Keratinocyte (primary cell): ENCODE results near the gene RPL13A. TPM values are rescaled to one million over a fixed set of nuclear protein-coding genes. Genes with fewer than 3 reads are reported as not detected.

Experiments used
- DNase-seq: peaks from one replicate; pipeline ENCODE4 v3.0.0-alpha.2; 2011; ENCODE audit warnings: low read depth, missing footprints, low spot score
- FAIRE-seq: peaks from 2 replicates; lab custom pipeline; 2011; peaks lifted over from hg19 to GRCh38; lab: Jason Lieb, UNC
- H2AFZ ChIP-seq: 2 replicates; pipeline ENCODE4 v1.6.0; 2012; ENCODE audit warnings: low read length, control low read depth, inconsistent platforms; ENCODE audit not compliant: control insufficient read depth
- H3K27ac ChIP-seq: 2 replicates; pipeline ENCODE4 v1.5.1; 2011; ENCODE audit warnings: low read length; ENCODE audit not compliant: control insufficient read depth, insufficient read depth
- H3K27me3 ChIP-seq: 3 replicates; pipeline ENCODE4 v1.6.0; 2011; ENCODE audit warnings: low read length; ENCODE audit not compliant: control insufficient read depth, insufficient read depth; ENCODE audit errors: extremely low read depth
- H3K36me3 ChIP-seq, 2 experiments: 2 replicates in 1 of 2; 3 replicates in 1 of 2; pipeline ENCODE4 v1.5.1; 2011; ENCODE audit warnings: low read length in 2 of 2, mild to moderate bottlenecking in 1 of 2; ENCODE audit not compliant: control insufficient read depth in 2 of 2, insufficient read depth in 2 of 2; ENCODE audit errors: extremely low read depth in 1 of 2
- H3K4me1 ChIP-seq: 3 replicates; pipeline ENCODE4 v1.5.1; 2011; ENCODE audit warnings: low read length; ENCODE audit not compliant: control insufficient read depth, insufficient read depth; ENCODE audit errors: extremely low read depth
- H3K4me2 ChIP-seq: 3 replicates; pipeline ENCODE4 v1.6.0; 2011; ENCODE audit warnings: low read depth, low read length; ENCODE audit not compliant: control insufficient read depth, insufficient read depth; ENCODE audit errors: extremely low read depth
- H3K4me3 ChIP-seq, 3 experiments: fragments of 200-600 bp in 1 of 3; sonication (generic) in 1 of 3; 2 replicates in 2 of 3; 3 replicates in 1 of 3; pipeline ENCODE4 v1.5.1; 2011 to 2016; ENCODE audit warnings: low read length in 3 of 3, mild to moderate bottlenecking in 3 of 3, control low read depth in 2 of 3, inconsistent platforms in 1 of 3, low read depth in 1 of 3, mixed read lengths in 1 of 3, mixed run types in 1 of 3, moderate library complexity in 1 of 3; ENCODE audit not compliant: control insufficient read depth in 2 of 3, insufficient read depth in 2 of 3; ENCODE audit errors: extremely low read depth in 1 of 3
- H3K79me2 ChIP-seq: 2 replicates; pipeline ENCODE4 v1.6.0; 2012; ENCODE audit warnings: low read length; ENCODE audit not compliant: control insufficient read depth, insufficient read depth
- H3K9ac ChIP-seq: 3 replicates; pipeline ENCODE4 v1.6.0; 2011; ENCODE audit warnings: low read length; ENCODE audit not compliant: control insufficient read depth, insufficient read depth; ENCODE audit errors: extremely low read depth
- H3K9me1 ChIP-seq: 3 replicates; pipeline ENCODE4 v1.6.0; 2011; ENCODE audit warnings: low read length; ENCODE audit not compliant: control insufficient read depth, insufficient read depth; ENCODE audit errors: extremely low read depth
- H3K9me3 ChIP-seq: 2 replicates; pipeline ENCODE4 v1.5.1; 2012; ENCODE audit warnings: low read depth, low read length; ENCODE audit not compliant: control insufficient read depth
- H4K20me1 ChIP-seq: 3 replicates; pipeline ENCODE4 v1.6.0; 2011; ENCODE audit warnings: low read length; ENCODE audit not compliant: control insufficient read depth, insufficient read depth; ENCODE audit errors: extremely low read depth
- CTCF ChIP-seq, 3 experiments: IDR thresholded peaks in 1 of 3; conservative IDR thresholded peaks in 1 of 3; optimal IDR thresholded peaks in 1 of 3; 2 replicates in 2 of 3; 3 replicates in 1 of 3; pipeline versions ENCODE3 to v1.5.1; 2011; ENCODE audit warnings: low read length in 3 of 3, mild to moderate bottlenecking in 3 of 3, moderate library complexity in 2 of 3, control low read depth in 1 of 3, inconsistent platforms in 1 of 3; ENCODE audit not compliant: insufficient read depth in 2 of 3; ENCODE audit errors: extremely low read depth in 1 of 3
- EZH2 ChIP-seq: IDR thresholded peaks from one replicate; pipeline ENCODE4 v1.6.1; 2012; ENCODE audit warnings: inconsistent platforms, mild to moderate bottlenecking, low read length, moderate library complexity
- dilution Hi-C: fragments of 300-500 bp; cut with MboI; formaldehyde crosslinking; loops from one replicate; pipeline ENCODE4 v1.7.0; 2020; ENCODE audit warnings: low sequenced_read_pairs; ENCODE audit not compliant: extremely low pct_ligation_motif_present
- polyA plus RNA-seq, 5 experiments: library from polyadenylated mRNA; depleted of rRNA in 3 of 5; stranded (reverse) in 3 of 5; stranded (forward) in 1 of 5; unstranded in 1 of 5; fragments of >200 nt; gene quantifications; 1 replicate in 1 of 5; 2 replicates in 3 of 5; 3 replicates in 1 of 5; pipeline versions ENCODE4 v1.2.1 to v1.2.3, GENCODE V29; 2011 to 2012; ENCODE audit warnings: missing spikeins in 2 of 5, low read depth in 1 of 5, low replicate concordance in 1 of 5

The RPL13A gene
- polyA plus RNA-seq, 1 donor (not counting 4 experiments of a cell fraction or from before 2014, with no cell fraction given) = 3,383 TPM

DNA sequence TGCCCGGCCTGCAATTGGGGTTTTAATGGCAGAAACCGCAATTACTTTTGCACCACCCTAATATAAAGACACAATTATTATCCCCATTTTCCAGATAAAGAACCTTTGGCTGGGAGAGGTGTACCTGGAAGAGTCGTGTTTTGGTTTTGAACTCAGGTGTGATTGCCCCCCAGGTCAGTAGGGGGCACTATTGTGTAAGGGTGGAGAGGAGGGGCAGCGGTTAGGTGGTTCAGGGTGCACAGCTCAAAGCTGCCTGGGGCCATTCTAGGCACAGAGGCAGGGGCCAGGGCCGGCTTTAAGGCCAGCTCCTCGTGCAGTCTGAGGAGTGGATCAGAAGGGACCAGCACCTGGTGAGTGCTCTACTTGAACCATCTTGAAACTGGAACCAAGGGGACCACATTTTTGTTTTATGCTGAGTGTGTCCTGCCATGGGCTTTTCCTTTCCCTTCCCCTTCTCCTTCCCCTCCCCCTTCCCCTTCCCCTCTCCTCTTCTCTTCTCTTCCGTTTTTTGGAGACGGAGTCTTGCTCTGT lies 19.2 kb downstream of the RPL13A start:
- Histone ChIP-seq H3K9ac (no peak overlapping the region), H3K9me3 (no peaks in the 10 kb centered on the region), H4K20me1 (no peaks in the 10 kb centered on the region), H3K27me3 (no peaks in the 10 kb centered on the region), H3K4me3 (no peak overlapping the region), H3K9me1 (no peaks in the 10 kb centered on the region), H3K4me1 (peaks cover under 1% of the 10 kb centered on the region), H3K79me2 (no peaks in the 10 kb centered on the region), H2AFZ (no peak overlapping the region), H3K4me2 (no peak overlapping the region), H3K27ac (no peak overlapping the region), H3K36me3 (no peaks in the 10 kb centered on the region)
- TF ChIP-seq CTCF (optimal IDR thresholded peaks at IDR 0.05 in 1 of 3, IDR thresholded peaks at IDR 0.05 in 1 of 3, conservative IDR thresholded peaks at IDR 0.05 in 1 of 3; ENCODE audit: extremely low read depth in 1 of 3, insufficient read depth in 2 of 3, low read length in 3 of 3) = peak; percentile 88 to 96 (median 91)
- TF ChIP-seq EZH2 = no peak
- DNase-seq (no peak), FAIRE-seq (peak; percentile 23)
- dilution Hi-C loops = no loop called here

DNA sequence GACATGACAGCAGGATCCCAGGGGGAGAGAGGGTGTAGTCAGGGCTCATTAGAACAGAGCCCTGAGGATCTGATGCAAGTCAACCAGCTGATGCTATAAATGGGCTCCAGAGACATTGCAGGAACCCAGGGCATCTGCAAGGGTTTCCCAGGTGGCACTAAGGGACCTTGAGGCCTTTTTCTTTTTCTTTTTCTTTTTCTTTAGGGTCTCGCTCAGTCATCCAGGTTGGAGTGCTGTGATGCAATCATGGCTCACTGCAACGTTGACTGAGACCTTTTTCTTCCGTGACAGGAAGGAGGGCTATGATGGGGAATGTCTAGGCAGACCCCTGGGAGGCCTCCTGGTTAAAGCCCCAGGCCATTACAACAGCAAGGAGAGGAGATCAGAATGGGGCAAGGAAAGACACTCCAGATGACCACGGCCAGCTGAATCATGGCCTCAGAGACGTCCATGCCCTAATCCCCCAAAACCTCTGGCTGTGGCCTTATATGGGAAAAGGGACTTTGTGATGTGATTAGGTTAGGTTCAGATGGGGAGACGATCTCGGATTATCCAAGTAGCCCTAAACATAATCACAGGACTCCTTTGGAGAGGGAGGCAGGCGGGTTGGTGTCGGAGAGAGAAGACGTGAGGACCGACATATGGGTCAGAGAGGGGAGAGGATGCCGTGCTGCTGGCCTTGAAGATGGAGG lies 20.5 kb downstream of the RPL13A start:
- TF ChIP-seq EZH2 (no peak), CTCF (optimal IDR thresholded peaks at IDR 0.05 in 1 of 3, IDR thresholded peaks at IDR 0.05 in 1 of 3, conservative IDR thresholded peaks at IDR 0.05 in 1 of 3; ENCODE audit: extremely low read depth in 1 of 3, insufficient read depth in 2 of 3, low read length in 3 of 3) (no peak)
- H3K36me3 ChIP-seq = no peaks in the 10 kb centered on the region
- dilution Hi-C loops = no loop called here
- H3K4me2 ChIP-seq = no peak overlapping the region
- DNase-seq (no peak), FAIRE-seq (no peak)
- H3K9ac ChIP-seq = no peak overlapping the region
- no peaks in the 10 kb centered on the region for H3K27me3 ChIP-seq
- H3K4me3 ChIP-seq = no peak overlapping the region
- peaks cover 9% of the 10 kb centered on the region for H3K4me1 ChIP-seq
- no peak overlapping the region for H2AFZ ChIP-seq
- H3K27ac ChIP-seq = no peak overlapping the region
- no peaks in the 10 kb centered on the region for H3K79me2 ChIP-seq
- no peaks in the 10 kb centered on the region for H4K20me1 ChIP-seq
- no peaks in the 10 kb centered on the region for H3K9me3 ChIP-seq
- no peaks in the 10 kb centered on the region for H3K9me1 ChIP-seq
